Measurements from ENCODE around the gene SLC12A7. TPM values are rescaled to one million over a fixed set of nuclear protein-coding genes. Genes with fewer than 3 reads are reported as not detected.

Gene SLC12A7
- total RNA-seq, 1 donor: 3.4 TPM

DNA sequence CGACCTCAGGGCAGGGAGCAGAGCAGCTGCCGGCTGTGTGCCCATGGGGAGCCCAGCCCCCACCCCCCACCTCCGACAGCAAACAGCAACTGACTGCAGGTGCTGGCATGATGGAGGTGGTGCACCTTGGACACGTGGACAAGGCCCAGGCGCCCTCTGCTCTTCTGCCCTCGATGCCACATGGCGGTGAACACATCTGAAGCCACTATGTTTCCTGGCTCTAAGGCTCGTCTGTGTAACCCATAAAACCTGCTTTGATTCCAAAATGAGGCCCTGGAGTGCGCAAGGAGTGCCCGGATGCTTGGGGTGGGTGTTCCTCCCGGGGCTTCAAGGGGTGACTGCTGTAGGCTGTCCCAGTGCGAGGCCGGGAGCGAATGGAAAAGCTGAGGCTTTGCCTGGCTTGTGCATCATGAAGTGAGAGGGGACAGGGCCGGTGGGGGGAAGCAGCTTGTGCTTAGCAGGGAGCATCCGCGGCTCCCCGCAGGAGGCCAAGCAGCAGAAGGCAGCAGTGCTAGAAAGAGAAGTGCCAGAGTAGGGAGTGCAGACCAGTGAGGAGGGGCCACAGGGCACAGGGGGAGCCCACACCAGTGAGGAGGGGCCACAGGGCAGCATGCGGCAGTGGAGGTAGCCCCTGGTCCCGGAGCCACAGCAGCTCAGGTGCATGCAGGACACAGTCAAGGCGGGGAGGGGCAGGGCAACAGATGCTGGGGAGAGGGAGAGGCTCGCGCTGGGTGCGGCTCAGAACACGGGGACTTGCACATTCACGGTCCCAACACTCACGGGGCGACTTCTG is 73.2 kb downstream of the SLC12A7 start:
- DNase-seq (ENCODE audit: low read depth): no peak
- H3K4me3 ChIP-seq (ENCODE audit: low read depth, low read length): no peak overlapping the region

DNA sequence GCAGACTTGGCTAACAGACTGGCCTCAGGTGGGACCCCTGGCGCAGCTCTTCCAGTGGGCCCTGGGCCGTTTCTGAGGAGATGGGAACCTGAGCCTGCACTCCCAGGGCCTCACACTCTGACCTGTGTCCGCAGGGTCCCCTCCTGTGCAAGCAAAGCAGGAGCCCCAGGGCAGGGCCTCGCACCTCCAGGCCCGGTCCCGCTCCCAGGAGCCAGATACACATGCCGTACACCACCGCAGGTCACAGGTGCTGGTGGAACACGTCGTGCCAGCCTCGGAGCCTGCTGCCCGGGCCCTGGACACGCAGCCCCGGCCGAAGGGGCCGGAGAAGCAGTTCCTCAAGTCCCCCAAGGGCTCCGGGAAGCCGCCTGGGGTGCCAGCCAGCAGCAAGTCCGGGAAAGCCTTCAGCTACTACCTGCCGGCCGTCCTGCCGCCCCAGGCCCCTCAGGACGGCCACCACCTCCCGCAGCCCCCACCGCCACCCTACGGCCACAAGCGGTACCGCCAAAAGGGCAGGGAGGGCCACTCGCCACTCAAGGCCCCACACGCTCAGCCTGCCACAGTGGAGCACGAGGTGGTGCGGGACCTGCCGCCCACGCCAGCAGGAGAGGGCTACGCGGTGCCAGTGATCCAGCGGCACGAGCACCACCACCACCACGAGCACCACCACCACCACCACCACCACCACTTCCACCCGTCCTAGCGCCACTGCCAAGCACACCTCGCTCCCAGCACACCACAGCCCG is 74.0 kb downstream of the SLC12A7 start:
- H3K4me3 ChIP-seq (ENCODE audit: low read depth, low read length): no peak overlapping the region
- no peak for DNase-seq (ENCODE audit: low read depth)
- TF ChIP-seq, protein P1, sequence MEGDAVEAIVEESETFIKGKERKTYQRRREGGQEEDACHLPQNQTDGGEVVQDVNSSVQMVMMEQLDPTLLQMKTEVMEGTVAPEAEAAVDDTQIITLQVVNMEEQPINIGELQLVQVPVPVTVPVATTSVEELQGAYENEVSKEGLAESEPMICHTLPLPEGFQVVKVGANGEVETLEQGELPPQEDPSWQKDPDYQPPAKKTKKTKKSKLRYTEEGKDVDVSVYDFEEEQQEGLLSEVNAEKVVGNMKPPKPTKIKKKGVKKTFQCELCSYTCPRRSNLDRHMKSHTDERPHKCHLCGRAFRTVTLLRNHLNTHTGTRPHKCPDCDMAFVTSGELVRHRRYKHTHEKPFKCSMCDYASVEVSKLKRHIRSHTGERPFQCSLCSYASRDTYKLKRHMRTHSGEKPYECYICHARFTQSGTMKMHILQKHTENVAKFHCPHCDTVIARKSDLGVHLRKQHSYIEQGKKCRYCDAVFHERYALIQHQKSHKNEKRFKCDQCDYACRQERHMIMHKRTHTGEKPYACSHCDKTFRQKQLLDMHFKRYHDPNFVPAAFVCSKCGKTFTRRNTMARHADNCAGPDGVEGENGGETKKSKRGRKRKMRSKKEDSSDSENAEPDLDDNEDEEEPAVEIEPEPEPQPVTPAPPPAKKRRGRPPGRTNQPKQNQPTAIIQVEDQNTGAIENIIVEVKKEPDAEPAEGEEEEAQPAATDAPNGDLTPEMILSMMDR (IDR thresholded peaks at IDR 0.05; ENCODE audit: insufficient read depth, low read length): no peak

More for the DNA sequence above, 73.2 kb downstream of the SLC12A7 start:
- TF ChIP-seq, protein P1 (IDR thresholded peaks at IDR 0.05; ENCODE audit: insufficient read depth, low read length): no peak

DNA sequence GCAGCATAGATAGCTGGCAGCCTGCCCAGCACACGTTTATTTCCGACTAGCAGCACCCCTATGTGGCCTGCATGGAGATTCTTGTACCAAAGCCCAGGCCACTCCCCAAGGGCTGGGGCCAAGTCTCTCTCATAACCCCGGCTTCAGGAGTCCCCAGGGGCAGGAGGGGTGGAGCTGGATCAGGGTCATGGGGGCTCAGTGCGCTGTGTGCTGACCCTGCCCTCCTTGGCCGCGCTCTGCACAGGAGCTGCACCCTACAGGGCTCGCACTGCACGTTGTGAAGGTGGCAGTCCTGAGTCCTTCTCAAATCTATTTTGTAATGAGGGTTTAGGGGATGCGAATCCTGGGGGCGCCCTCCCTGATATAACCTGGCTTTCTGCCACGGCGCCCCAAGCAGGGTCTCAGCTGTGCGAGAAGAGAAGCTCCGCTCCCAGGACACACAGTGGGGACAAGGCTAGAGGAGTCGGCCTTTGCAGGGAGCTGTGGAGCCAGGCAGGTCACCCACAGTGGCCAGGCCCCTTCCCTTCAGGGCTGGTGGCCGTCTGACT is 74.7 kb downstream of the SLC12A7 start:
- H3K4me3 ChIP-seq (ENCODE audit: low read depth, low read length): no peak overlapping the region
- DNase-seq (ENCODE audit: low read depth): no peak
- TF ChIP-seq, protein P1 (IDR thresholded peaks at IDR 0.05; ENCODE audit: insufficient read depth, low read length): no peak

DNA sequence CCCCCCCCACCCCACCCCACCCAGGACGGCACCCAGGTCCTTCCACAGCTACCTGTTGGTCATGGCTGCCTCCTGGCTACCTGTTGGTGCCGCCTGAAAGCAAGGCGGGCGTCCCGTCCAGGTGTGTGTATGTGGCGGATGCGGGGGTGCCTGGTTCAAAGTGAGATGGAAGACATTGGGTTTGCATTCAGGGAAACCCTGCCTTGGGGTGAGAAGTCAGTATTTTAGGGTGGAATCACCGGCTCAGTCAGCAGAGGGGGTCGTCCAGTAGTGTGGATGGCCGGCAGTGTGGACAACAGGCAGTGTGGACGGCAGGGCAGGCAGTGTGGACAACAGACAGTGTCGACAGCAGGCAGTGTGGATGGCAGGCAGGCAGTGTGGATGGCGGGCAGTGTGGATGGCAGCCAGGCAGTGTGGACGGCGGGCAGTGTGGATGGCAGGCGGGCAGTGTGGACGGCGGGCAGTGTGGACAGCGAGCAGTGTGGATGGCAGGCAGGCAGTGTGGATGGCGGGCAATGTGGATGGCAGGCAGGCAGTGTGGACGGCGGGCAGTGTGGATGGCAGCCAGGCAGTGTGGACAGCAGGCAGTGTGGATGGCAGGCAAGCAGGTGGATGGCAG is 75.2 kb downstream of the SLC12A7 start:
- no peak overlapping the region for H3K4me3 ChIP-seq (ENCODE audit: low read depth, low read length)
- DNase-seq (ENCODE audit: low read depth): no peak
- TF ChIP-seq, protein P1 (IDR thresholded peaks at IDR 0.05; ENCODE audit: insufficient read depth, low read length): no peak

DNA sequence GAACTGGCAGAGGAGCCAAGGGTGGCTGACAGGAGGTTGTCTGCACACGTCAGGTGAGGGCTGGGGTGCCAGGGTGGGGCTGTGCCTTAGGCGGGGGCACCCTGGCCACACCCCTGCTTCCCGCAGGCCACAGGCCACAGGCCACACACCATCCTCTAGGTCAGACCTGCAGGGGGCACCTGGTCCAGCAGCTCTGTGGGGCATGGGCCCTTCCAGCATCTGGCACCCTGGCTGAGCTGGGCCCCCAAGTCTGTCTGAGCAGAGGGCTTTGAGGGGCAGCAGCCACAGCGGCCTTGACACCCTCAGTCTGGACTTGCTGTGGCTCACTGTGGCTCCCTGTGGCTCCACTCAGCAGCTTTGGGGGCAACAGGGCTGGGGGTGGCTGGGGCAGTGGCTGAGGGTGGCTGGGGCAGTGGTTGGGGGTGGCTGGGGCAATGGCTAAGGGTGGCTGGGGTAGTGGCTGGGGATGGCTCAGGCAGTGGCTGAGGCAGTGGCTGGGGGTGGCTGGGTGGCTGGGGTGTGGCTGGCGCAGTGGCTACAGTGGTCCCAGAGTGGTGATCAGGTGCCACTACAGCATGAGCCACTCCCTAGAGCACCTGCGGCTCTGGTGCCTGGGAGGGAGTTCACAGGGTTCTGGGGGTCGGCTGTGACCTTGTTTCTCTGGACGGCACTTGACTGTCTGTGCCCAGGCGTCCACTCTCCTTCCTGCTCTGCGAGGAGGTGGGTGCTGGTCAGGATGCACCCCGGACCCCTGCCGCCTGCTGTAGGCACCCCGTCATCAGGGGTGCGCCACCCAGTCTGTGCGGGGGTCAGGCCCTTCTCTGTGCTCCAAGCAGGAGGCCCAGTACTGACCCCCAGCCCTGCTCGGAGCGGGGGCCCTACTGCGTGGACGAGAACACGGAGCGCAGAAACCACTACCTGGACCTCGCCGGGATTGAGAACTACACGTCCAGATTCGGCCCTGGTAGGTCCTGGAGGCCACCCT is 76.2 kb downstream of the SLC12A7 start:
- TF ChIP-seq, protein P1 (IDR thresholded peaks at IDR 0.05; ENCODE audit: insufficient read depth, low read length): no peak
- no peak overlapping the region for H3K4me3 ChIP-seq (ENCODE audit: low read depth, low read length)
- DNase-seq (ENCODE audit: low read depth): no peak

DNA sequence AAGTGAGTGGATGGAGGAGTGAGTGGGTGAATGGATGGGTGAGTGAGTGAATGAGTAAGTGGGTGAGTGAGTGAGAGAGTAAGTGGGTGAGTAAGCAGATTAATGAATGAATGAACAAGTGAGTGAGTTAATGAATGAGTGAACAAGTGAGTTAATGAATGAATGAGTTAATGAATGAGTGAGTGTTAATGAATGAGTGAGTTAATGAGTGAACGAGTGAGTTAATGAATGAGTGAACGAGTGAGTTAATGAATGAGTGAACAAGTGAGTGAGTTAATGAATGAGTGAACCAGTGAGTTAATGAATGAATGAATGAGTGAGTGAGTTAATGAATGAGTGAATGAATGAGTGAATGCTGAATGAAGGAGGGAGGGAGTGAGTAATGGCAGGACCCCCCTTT is 76.9 kb downstream of the SLC12A7 start:
- no peak overlapping the region for H3K4me3 ChIP-seq (ENCODE audit: low read depth, low read length)
- no peak for DNase-seq (ENCODE audit: low read depth)
- TF ChIP-seq, protein P1 (IDR thresholded peaks at IDR 0.05; ENCODE audit: insufficient read depth, low read length): no peak

Measured in fibroblast of the aortic adventitia (primary cell).